KMS-11 (cell line): ENCODE results near the gene TCEAL1.
"Not testable (repeated sequence)": the region's sequence is repeated elsewhere in the genome, so short reads cannot be mapped to it uniquely, and the experiment has no call there.

Source experiments
- H2AFZ ChIP-seq: fragments of 200-600 bp; sonication (generic); 2 replicates; pipeline ENCODE4 v1.6.1; 2016; ENCODE audit warnings: antibody characterized with exemption, mixed run types, low read depth
- H3K27ac ChIP-seq: fragments of 200-600 bp; sonication (generic); 2 replicates; pipeline ENCODE4 v1.6.1; 2016; ENCODE audit warnings: mild to moderate bottlenecking, mixed run types
- H3K27me3 ChIP-seq: fragments of 200-600 bp; sonication (generic); 2 replicates; pipeline ENCODE4 v1.6.1; 2017; ENCODE audit warnings: mild to moderate bottlenecking, low read depth, mixed run types, moderate library complexity; ENCODE audit not compliant: insufficient read depth
- H3K36me3 ChIP-seq: fragments of 200-600 bp; sonication (generic); 2 replicates; pipeline ENCODE4 v1.6.1; 2017; ENCODE audit warnings: mild to moderate bottlenecking, mixed run types; ENCODE audit not compliant: insufficient read depth
- H3K4me1 ChIP-seq: fragments of 200-600 bp; sonication (generic); 2 replicates; pipeline ENCODE4 v1.6.1; 2016; ENCODE audit warnings: mild to moderate bottlenecking, low read depth, mixed run types; ENCODE audit not compliant: poor library complexity, severe bottlenecking
- H3K4me2 ChIP-seq: fragments of 200-600 bp; sonication (generic); 2 replicates; pipeline ENCODE4 v1.7.0; 2016; ENCODE audit warnings: mild to moderate bottlenecking, mixed run types
- H3K4me3 ChIP-seq: fragments of 200-600 bp; sonication (generic); IDR thresholded peaks from 2 replicates; pipeline ENCODE4 v1.6.1; 2017; ENCODE audit warnings: low read depth, low read length, mixed read lengths; ENCODE audit not compliant: insufficient read depth
- H3K79me2 ChIP-seq: fragments of 200-600 bp; sonication (generic); 2 replicates; pipeline ENCODE4 v1.6.1; 2016; ENCODE audit warnings: low read depth, mixed run types; ENCODE audit not compliant: insufficient read depth
- H3K9ac ChIP-seq: fragments of 200-600 bp; sonication (generic); 2 replicates; pipeline ENCODE4 v1.6.1; 2016; ENCODE audit warnings: mild to moderate bottlenecking, mixed run types
- H4K20me1 ChIP-seq: fragments of 200-600 bp; sonication (generic); 2 replicates; pipeline ENCODE4 v1.6.1; 2016; ENCODE audit warnings: mild to moderate bottlenecking, mixed run types; ENCODE audit not compliant: insufficient read depth
- TF ChIP-seq, protein P1 (sequence below): fragments of 200-600 bp; sonication (generic); conservative IDR thresholded peaks from 2 replicates; pipeline ENCODE4 v1.6.1; 2017; ENCODE audit warnings: low read depth, mild to moderate bottlenecking, antibody characterized with exemption, low read length, moderate library complexity, mixed read lengths

TCEAL1 gene

DNA sequence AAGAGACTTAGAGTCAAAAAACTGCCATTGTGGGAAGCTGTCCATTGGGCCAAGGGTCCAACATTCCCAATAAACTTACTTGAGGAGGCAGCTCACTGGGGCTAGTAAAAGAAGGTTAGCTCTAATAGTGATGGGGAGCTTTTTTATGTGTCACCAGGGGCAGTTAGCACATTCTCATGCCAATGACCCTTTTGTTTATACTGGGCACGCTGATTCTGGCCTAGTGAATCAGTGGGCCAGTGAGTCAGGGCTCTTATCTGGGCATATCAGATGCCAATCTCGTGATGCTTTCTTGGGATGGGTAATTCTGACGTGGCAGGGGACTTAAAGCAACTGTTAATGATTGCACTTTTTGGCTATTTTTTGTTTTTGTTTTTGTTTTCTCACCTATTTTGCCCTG lies 27.8 kb downstream of the TCEAL1 start:
- H3K27ac ChIP-seq: no peak overlapping the region
- H3K4me1 ChIP-seq: no peaks in the 10 kb centered on the region
- H3K4me2 ChIP-seq: no peak overlapping the region
- H3K9ac ChIP-seq: no peak overlapping the region
- H3K27me3 ChIP-seq: no peaks in the 10 kb centered on the region
- no peak overlapping the region for H3K4me3 ChIP-seq
- no peak overlapping the region for H2AFZ ChIP-seq
- no peaks in the 10 kb centered on the region for H4K20me1 ChIP-seq
- H3K79me2 ChIP-seq: no peaks in the 10 kb centered on the region
- H3K36me3 ChIP-seq: no peaks in the 10 kb centered on the region
- TF ChIP-seq, protein P1, sequence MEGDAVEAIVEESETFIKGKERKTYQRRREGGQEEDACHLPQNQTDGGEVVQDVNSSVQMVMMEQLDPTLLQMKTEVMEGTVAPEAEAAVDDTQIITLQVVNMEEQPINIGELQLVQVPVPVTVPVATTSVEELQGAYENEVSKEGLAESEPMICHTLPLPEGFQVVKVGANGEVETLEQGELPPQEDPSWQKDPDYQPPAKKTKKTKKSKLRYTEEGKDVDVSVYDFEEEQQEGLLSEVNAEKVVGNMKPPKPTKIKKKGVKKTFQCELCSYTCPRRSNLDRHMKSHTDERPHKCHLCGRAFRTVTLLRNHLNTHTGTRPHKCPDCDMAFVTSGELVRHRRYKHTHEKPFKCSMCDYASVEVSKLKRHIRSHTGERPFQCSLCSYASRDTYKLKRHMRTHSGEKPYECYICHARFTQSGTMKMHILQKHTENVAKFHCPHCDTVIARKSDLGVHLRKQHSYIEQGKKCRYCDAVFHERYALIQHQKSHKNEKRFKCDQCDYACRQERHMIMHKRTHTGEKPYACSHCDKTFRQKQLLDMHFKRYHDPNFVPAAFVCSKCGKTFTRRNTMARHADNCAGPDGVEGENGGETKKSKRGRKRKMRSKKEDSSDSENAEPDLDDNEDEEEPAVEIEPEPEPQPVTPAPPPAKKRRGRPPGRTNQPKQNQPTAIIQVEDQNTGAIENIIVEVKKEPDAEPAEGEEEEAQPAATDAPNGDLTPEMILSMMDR: no peak

GRCh38 chrX:103657066-103657465 lies 28.3 kb downstream of the TCEAL1 start:
- not testable (repeated sequence) for H3K36me3 ChIP-seq, H3K27me3 ChIP-seq, H3K4me2 ChIP-seq, H3K27ac ChIP-seq, H4K20me1 ChIP-seq, H3K79me2 ChIP-seq, H3K9ac ChIP-seq, H3K4me3 ChIP-seq, H2AFZ ChIP-seq, H3K4me1 ChIP-seq

DNA sequence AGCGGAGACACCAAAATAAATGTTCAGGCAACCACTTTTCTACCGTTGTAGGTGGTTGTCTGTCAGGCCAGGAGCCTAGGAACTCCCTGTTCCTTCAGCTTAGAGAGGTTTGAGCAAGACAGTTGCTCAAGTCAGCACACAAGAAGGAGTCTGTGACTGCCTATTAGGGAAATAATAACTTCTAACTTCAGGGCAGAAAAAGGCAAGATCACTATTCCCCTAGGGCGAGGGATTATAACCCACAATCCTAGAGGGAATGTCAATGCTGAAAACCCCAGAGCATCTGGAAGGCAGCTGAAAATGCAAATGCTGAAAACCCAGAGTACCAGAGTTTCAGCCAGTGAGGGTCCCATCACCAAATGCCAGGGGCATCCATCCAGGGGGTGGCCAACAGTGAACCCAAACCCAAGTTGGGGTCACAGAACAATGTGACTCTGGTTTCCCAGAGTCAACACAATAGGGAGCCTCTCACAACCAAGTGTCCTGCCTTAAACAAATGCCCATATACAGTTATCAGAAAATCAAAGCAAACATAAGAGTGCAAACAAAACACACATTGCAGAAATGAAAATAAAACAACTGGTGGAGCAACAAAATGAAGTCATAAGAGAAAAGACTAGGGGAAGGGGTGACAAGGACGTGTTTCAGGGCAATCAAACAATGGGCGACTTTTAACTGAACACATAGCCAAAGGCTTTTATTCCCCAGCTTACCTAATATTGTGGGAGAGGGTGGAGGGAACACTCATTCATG lies 30.1 kb downstream of the TCEAL1 start:
- TF ChIP-seq, protein P1: no peak
- no peaks in the 10 kb centered on the region for H3K4me1 ChIP-seq
- H4K20me1 ChIP-seq: no peaks in the 10 kb centered on the region
- no peak overlapping the region for H2AFZ ChIP-seq
- no peak overlapping the region for H3K4me2 ChIP-seq
- H3K27me3 ChIP-seq: no peaks in the 10 kb centered on the region
- no peak overlapping the region for H3K4me3 ChIP-seq
- no peak overlapping the region for H3K27ac ChIP-seq
- no peaks in the 10 kb centered on the region for H3K36me3 ChIP-seq
- H3K79me2 ChIP-seq: no peaks in the 10 kb centered on the region
- no peak overlapping the region for H3K9ac ChIP-seq

DNA sequence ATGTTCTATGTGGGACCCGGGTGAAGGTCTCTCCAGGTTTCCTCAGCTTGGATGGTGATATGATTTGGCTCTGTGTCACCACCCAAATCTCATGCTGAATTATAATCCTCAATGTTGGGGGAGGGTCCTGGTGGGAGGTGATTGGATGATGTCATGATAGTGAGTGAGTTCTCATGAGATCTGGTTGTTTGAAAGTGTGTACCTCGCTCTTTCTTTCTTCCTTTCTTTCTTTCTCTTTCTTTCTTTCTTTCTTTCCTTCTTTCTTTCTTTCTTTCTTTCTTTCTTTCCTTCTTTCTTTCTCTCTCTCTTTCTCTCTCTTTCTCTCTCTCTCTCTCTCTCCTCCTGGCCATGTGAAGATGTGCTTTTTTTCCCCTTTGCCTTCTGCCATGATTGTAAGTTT lies 30.7 kb downstream of the TCEAL1 start:
- not testable (repeated sequence) for H3K4me2 ChIP-seq, H2AFZ ChIP-seq, H3K9ac ChIP-seq, H3K36me3 ChIP-seq, H3K4me3 ChIP-seq, H4K20me1 ChIP-seq, H3K4me1 ChIP-seq, H3K79me2 ChIP-seq, H3K27me3 ChIP-seq, H3K27ac ChIP-seq

GRCh38 chrX:103663981-103664762 lies 35.4 kb downstream of the TCEAL1 start:
- H3K4me1 ChIP-seq: no peaks in the 10 kb centered on the region
- H3K4me2 ChIP-seq: no peak overlapping the region
- H3K4me3 ChIP-seq: no peak overlapping the region
- H3K27ac ChIP-seq: no peak overlapping the region
- no peaks in the 10 kb centered on the region for H3K27me3 ChIP-seq
- H3K79me2 ChIP-seq: no peaks in the 10 kb centered on the region
- H2AFZ ChIP-seq: no peak overlapping the region
- TF ChIP-seq, protein P1: no peak
- H4K20me1 ChIP-seq: no peaks in the 10 kb centered on the region
- H3K36me3 ChIP-seq: no peaks in the 10 kb centered on the region
- no peak overlapping the region for H3K9ac ChIP-seq
